ENCODE results near the gene EFNA4. TPM values are rescaled to one million over a fixed set of nuclear protein-coding genes. Genes with fewer than 3 reads are reported as not detected.

EFNA4 gene
- polyA plus RNA-seq, 3 donors: 2.3 to 8.0 (median 4.1) TPM

DNA sequence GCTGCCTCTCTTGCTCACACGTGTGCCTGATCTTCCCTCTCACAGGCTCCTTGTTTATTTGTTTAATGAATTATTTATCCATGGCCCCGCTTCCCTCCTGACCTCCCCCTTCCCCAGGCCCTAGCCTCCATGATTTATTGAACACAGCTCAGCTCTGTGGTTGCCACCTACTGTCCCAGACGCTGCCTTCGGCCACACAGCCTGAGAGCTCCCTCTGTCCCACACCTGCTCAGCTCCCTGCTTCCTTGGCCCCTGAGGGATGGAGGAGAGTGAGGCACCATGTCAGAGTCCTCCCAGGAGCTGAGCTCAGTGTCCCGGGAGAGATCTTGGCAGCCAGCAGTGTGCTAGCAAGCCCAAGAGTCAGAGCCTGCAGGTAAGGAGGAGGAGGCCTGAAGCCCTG is 12.0 kb downstream of the EFNA4 start:
- no peak overlapping the region for H3K4me3 Mint-ChIP-seq
- intact Hi-C loops (cut with micrococcal nuclease): no loop called here
- H3K36me3 Mint-ChIP-seq: peaks cover 9% of the 10 kb centered on the region in 2 donors
- H2AFZ ChIP-seq (ENCODE audit: insufficient read depth, low read depth, low read length, poor library complexity, severe bottlenecking): no peak overlapping the region
- peaks cover 14% of the 10 kb centered on the region for H4K20me1 ChIP-seq (ENCODE audit: insufficient read depth, low read length)
- H3K4me1 ChIP-seq (ENCODE audit: control insufficient read depth in 1 of 2, insufficient read depth in 2 of 2, low read length in 2 of 2): peaks cover 40 to 46% of the 10 kb centered on the region in 2 donors
- 50% methylated on average over 1 of the region's 5 CpGs for WGBS (ENCODE audit: insufficient coverage)
- H3K4me2 ChIP-seq (replicated peaks; ENCODE audit: extremely low read depth, low read length, poor library complexity, severe bottlenecking): no peak overlapping the region
- H3K36me3 ChIP-seq (replicated peaks in 1 of 2; ENCODE audit: control insufficient read depth in 1 of 2, insufficient read depth in 2 of 2, low read length in 2 of 2): no peaks in the 10 kb centered on the region
- H3K27ac ChIP-seq (ENCODE audit: low read depth in 1 of 2, low read length in 2 of 2): no peak overlapping the region
- TF ChIP-seq, protein P1, sequence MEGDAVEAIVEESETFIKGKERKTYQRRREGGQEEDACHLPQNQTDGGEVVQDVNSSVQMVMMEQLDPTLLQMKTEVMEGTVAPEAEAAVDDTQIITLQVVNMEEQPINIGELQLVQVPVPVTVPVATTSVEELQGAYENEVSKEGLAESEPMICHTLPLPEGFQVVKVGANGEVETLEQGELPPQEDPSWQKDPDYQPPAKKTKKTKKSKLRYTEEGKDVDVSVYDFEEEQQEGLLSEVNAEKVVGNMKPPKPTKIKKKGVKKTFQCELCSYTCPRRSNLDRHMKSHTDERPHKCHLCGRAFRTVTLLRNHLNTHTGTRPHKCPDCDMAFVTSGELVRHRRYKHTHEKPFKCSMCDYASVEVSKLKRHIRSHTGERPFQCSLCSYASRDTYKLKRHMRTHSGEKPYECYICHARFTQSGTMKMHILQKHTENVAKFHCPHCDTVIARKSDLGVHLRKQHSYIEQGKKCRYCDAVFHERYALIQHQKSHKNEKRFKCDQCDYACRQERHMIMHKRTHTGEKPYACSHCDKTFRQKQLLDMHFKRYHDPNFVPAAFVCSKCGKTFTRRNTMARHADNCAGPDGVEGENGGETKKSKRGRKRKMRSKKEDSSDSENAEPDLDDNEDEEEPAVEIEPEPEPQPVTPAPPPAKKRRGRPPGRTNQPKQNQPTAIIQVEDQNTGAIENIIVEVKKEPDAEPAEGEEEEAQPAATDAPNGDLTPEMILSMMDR (IDR thresholded peaks at IDR 0.05): no peak
- no peak for DNase-seq
- H3K9me3 ChIP-seq (replicated peaks in 1 of 2; ENCODE audit: control insufficient read depth in 1 of 2, insufficient read depth in 1 of 2, low read length in 2 of 2): no peaks in the 10 kb centered on the region
- peaks cover 37% of the 10 kb centered on the region for H3K4me1 Mint-ChIP-seq
- peaks cover 27 to 52% of the 10 kb centered on the region in 2 donors for H3K27me3 ChIP-seq (ENCODE audit: control insufficient read depth in 2 of 2, insufficient read depth in 2 of 2, low read length in 2 of 2)
- H3K9me3 Mint-ChIP-seq: peaks cover 0 to 18% (median 7%) of the 10 kb centered on the region in 7 donors
- no peaks in the 10 kb centered on the region for H3K79me2 ChIP-seq (ENCODE audit: insufficient read depth, low read length)
- peaks cover 37 to 59% (median 44%) of the 10 kb centered on the region in 3 donors for H3K27me3 Mint-ChIP-seq (ENCODE audit: low read depth in 3 of 3)
- no peak overlapping the region for H3K4me3 ChIP-seq (replicated peaks in 1 of 3; ENCODE audit: low read depth in 2 of 3, low read length in 3 of 3)
- H3K27ac Mint-ChIP-seq: no peak overlapping the region
- H3K9ac ChIP-seq (ENCODE audit: insufficient read depth, low read length, poor library complexity, severe bottlenecking): no peak overlapping the region

GRCh38 chr1:155076371-155076770 is 12.8 kb downstream of the EFNA4 start:
- peaks cover 21% of the 10 kb centered on the region for H4K20me1 ChIP-seq (ENCODE audit: insufficient read depth, low read length)
- Mint-ChIP-seq H3K27me3 (ENCODE audit: low read depth in 3 of 3) (peaks cover 43 to 64% (median 53%) of the 10 kb centered on the region in 3 donors), H3K4me1 (peaks cover 37% of the 10 kb centered on the region), H3K9me3 (peaks cover 0 to 23% (median 11%) of the 10 kb centered on the region in 7 donors), H3K4me3 (no peak overlapping the region), H3K36me3 (peaks cover 9 to 10% of the 10 kb centered on the region in 2 donors), H3K27ac (no peak overlapping the region)
- TF ChIP-seq, protein P1 (IDR thresholded peaks at IDR 0.05): no peak
- H3K27me3 ChIP-seq (ENCODE audit: control insufficient read depth in 2 of 2, insufficient read depth in 2 of 2, low read length in 2 of 2): peaks cover 35 to 60% of the 10 kb centered on the region in 2 donors
- H3K79me2 ChIP-seq (ENCODE audit: insufficient read depth, low read length): no peaks in the 10 kb centered on the region
- no peak overlapping the region for H2AFZ ChIP-seq (ENCODE audit: insufficient read depth, low read depth, low read length, poor library complexity, severe bottlenecking)
- H3K4me2 ChIP-seq (replicated peaks; ENCODE audit: extremely low read depth, low read length, poor library complexity, severe bottlenecking): no peak overlapping the region
- intact Hi-C loops (cut with micrococcal nuclease): no loop called here
- 88% methylated on average over 1 of the region's 1 CpG for WGBS (ENCODE audit: insufficient coverage)
- peaks cover 41 to 46% of the 10 kb centered on the region in 2 donors for H3K4me1 ChIP-seq (ENCODE audit: control insufficient read depth in 1 of 2, insufficient read depth in 2 of 2, low read length in 2 of 2)
- no peak overlapping the region for H3K4me3 ChIP-seq (replicated peaks in 1 of 3; ENCODE audit: low read depth in 2 of 3, low read length in 3 of 3)
- H3K9me3 ChIP-seq (replicated peaks in 1 of 2; ENCODE audit: control insufficient read depth in 1 of 2, insufficient read depth in 1 of 2, low read length in 2 of 2): peaks cover 0 to 4% of the 10 kb centered on the region in 2 donors
- no peaks in the 10 kb centered on the region for H3K36me3 ChIP-seq (replicated peaks in 1 of 2; ENCODE audit: control insufficient read depth in 1 of 2, insufficient read depth in 2 of 2, low read length in 2 of 2)
- no peak overlapping the region for H3K9ac ChIP-seq (ENCODE audit: insufficient read depth, low read length, poor library complexity, severe bottlenecking)
- DNase-seq: no peak
- no peak overlapping the region for H3K27ac ChIP-seq (ENCODE audit: low read depth in 1 of 2, low read length in 2 of 2)

Data from CD14-positive monocyte (primary cell).